Activated CD4-positive, alpha-beta T cell treated with anti-CD3 and anti-CD28 coated beads, Interleukin-2, amount 10 ng/mL, durations not matched to agents 24 days and 14 days (primary cell): ENCODE data around the gene SAPCD2. TPM values are rescaled to one million over a fixed set of nuclear protein-coding genes. Genes with fewer than 3 reads are reported as not detected.

ENCODE experiments used
- DNase-seq: peaks from one replicate; pipeline ENCODE4 v3.0.0; 2022
- H3K27ac Mint-ChIP-seq: one replicate; pipeline ENCODE4 v1.8.0; 2022; ENCODE audit warnings: mild to moderate bottlenecking, mixed read lengths
- H3K27me3 Mint-ChIP-seq: one replicate; pipeline ENCODE4 v1.8.0; 2022; ENCODE audit warnings: mixed read lengths
- H3K36me3 Mint-ChIP-seq: one replicate; pipeline ENCODE4 v1.8.0; 2022; ENCODE audit warnings: low read depth, mild to moderate bottlenecking, mixed read lengths
- H3K4me1 Mint-ChIP-seq: one replicate; pipeline ENCODE4 v1.8.0; 2021; ENCODE audit warnings: mixed read lengths
- H3K4me3 Mint-ChIP-seq: one replicate; pipeline ENCODE4 v1.8.0; 2022; ENCODE audit warnings: mild to moderate bottlenecking, moderate library complexity, mixed read lengths
- H3K9me3 Mint-ChIP-seq: one replicate; pipeline ENCODE4 v1.8.0; 2021; ENCODE audit warnings: mixed read lengths
- intact Hi-C: fragments of 100-400 bp; cut with micrococcal nuclease; formaldehyde crosslinking; loops from one replicate; pipeline ENCODE4 v1.15.1; 2023
- total RNA-seq: library from RNA; stranded (reverse); gene quantifications from 2 replicates; pipeline ENCODE4 v1.2.3, GENCODE V29; 2022

Gene SAPCD2
- total RNA-seq, 1 donor from 2014 or later, result 22.8 TPM

- intact Hi-C loops, result no loop called here
- Mint-ChIP-seq H3K36me3 (peaks cover 33% of the 10 kb centered on the region), H3K4me1 (peaks cover 17% of the 10 kb centered on the region), H3K9me3 (no peaks in the 10 kb centered on the region), H3K27ac (peak overlapping the region; percentile 91), H3K27me3 (no peaks in the 10 kb centered on the region), H3K4me3 (peak overlapping the region; percentile 78)
- DNase-seq, result no peak
Measured at GRCh38 chr9:137096785-137097546, 26.6 kb upstream of the SAPCD2 start.

DNA sequence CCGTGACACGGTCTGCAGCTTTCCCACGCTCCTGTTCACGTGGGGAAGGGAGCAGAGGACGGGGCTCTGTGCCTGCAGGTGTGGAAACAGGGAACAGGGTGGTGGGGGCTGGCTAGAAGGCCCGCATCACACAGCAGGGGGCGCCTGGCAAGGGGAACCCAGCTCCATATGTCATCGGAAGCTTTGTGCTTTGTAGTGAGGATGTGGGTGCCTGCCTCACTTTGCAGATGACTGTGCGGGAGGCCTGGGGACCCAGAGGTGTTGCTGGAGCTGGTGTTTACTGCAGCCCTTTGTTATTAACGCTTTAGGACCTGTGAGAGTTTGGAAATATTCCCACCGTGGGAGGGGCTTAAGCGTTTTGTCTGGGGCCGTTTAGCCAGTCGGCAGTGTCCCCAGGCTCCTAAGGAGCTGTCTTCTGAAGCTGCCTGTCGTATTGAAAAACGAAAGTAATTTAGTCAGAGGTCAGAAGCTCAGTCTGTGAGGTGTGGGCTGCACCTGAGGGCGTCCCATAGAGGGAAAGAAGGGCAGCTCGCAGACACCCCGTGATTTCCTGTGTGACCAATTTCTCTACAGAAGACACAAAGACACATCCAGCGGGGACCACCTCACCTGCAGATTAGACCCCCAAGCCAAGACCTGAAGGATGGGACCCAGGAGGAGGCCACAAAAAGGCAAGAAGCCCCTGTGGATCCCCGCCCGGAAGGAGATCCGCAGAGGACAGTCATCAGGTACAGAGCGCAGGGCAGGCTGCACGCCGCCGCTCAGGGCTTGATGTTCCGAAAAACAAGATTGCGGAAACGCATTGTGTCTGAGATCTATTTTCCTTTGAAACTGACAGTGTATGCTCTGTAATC, 25.5 kb upstream of the SAPCD2 start:
- intact Hi-C loops, result loop anchor here (1.0 kb wide), 2 partner anchors 9 to 18 kb away; partner anchors contain the start of gene DPP7
- Mint-ChIP-seq H3K4me3 (peak overlapping the region; percentile 78), H3K9me3 (no peaks in the 10 kb centered on the region), H3K27ac (peak overlapping the region; percentile 91), H3K4me1 (peaks cover 17% of the 10 kb centered on the region), H3K36me3 (peaks cover 37% of the 10 kb centered on the region), H3K27me3 (no peaks in the 10 kb centered on the region)
- DNase-seq, result peak; percentile 96

- peaks cover 31% of the 10 kb centered on the region for H3K4me1 Mint-ChIP-seq
- intact Hi-C loops, result no loop called here
- DNase-seq, result no peak
- H3K36me3 Mint-ChIP-seq, result peaks cover 26% of the 10 kb centered on the region
- H3K27me3 Mint-ChIP-seq, result peaks cover 3% of the 10 kb centered on the region
- H3K9me3 Mint-ChIP-seq, result no peaks in the 10 kb centered on the region
- H3K27ac Mint-ChIP-seq, result no peak overlapping the region
- H3K4me3 Mint-ChIP-seq, result no peak overlapping the region
Measured at GRCh38 chr9:137089232-137089947, 19.0 kb upstream of the SAPCD2 start.

DNA sequence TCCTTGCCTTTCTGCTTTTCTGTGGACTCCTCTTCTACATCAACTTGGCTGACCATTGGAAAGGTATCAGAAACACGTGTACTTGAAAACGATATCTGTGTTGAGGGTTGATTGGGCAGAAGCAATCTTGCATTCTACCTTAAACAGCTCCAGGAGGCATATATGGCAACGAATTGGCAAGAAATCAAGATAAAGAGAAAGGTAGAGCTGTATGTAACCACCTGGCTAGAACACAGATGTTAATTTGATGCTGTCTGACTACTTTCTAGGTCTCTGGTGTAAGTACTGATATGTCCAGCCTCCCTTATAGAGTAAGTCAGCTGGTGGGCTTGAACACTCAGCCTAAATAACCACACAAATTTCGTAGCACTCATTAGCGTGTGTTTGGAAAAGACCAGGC, 17.8 kb upstream of the SAPCD2 start:
- peak overlapping the region; percentile 91 for H3K27ac Mint-ChIP-seq
- no peak for DNase-seq
- H3K4me3 Mint-ChIP-seq, result peak overlapping the region; percentile 90
- H3K4me1 Mint-ChIP-seq, result peaks cover 35% of the 10 kb centered on the region
- no peaks in the 10 kb centered on the region for H3K9me3 Mint-ChIP-seq
- peaks cover 25% of the 10 kb centered on the region for H3K36me3 Mint-ChIP-seq
- peaks cover 3% of the 10 kb centered on the region for H3K27me3 Mint-ChIP-seq
- intact Hi-C loops, result no loop called here

DNA sequence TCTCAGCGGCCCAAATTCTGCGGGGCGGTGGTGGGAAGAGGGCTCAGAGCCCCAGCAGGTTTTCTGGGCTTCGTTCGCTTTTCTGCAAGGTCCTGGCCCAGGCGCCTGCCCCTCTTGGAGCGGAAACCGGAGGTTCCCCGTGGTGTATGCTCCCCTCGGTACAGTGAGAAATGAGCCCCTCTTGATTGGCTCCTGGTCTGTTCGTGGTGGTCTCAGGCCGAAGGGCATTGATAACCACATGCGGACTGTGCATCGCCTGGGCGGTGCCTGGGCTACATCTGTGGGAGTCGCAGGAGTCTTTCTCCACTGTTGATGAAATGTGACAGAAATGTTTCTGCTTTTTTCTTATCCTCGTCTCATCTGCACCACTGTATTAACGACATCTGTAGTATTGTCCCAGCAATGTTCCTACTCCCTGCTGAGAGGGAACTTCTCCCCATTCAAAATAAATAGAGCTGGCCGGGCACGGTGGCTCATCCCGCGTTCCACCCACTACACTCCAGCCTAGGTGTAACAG, 17.1 kb upstream of the SAPCD2 start:
- DNase-seq, result no peak
- Mint-ChIP-seq H3K36me3 (peaks cover 20% of the 10 kb centered on the region), H3K4me1 (peaks cover 35% of the 10 kb centered on the region), H3K9me3 (no peaks in the 10 kb centered on the region), H3K27me3 (peaks cover 3% of the 10 kb centered on the region), H3K27ac (peak overlapping the region; percentile 91), H3K4me3 (peak overlapping the region; percentile 90)
- intact Hi-C loops, result loop anchor here (1.0 to 2.0 kb wide), 3 partner anchors 8 to 27 kb away; partner anchors contain the start of genes DPP7 and SAPCD2

DNA sequence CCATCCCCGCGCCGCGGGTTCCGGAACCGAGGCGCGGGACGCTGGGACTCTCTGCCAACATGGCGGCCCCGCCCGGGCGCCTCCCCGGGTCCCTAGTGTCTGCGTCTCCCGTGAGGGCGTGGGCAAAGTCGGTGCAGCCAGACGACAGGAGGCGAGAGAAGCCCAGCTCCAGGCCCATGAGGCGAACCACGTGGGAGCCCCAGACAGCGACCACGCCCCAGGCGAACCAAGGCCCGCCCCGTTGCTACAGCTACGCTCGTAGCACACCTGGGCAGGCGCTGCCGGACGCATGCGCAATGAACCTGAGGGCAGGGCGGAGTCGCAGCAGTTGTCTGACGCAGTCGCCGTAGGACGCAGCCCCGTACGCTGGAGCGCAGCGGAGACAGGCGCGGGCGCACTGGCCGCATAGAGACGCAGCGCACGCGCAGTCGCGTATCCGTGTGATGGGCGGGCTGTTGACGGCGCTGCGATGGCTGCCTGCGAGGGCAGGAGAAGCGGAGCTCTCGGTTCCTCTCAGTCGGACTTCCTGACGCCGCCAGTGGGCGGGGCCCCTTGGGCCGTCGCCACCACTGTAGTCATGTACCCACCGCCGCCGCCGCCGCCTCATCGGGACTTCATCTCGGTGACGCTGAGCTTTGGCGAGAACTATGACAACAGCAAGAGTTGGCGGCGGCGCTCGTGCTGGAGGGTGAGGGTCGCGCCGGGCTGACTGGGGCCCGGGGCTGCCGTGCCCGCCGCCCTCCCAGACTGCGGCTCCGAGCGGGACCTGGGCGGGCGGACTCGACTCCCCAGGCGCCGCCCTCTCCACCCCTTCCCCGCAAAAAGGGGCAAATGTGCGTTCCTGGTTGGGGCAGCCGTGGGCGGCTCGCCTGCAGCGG, 16.4 kb upstream of the SAPCD2 start, which contains the start of gene MAN1B1:
MAN1B1 (plus strand) TSS at position 455 of the 878 bp plus-strand sequence; CDS start at position 470, 15 bp downstream.
- H3K27me3 Mint-ChIP-seq, result peaks cover 3% of the 10 kb centered on the region
- H3K4me1 Mint-ChIP-seq, result peaks cover 35% of the 10 kb centered on the region
- peaks cover 22% of the 10 kb centered on the region for H3K36me3 Mint-ChIP-seq
- peak within 1 kb of the TSS; percentile 94 for H3K4me3 Mint-ChIP-seq
- no peaks in the 10 kb centered on the region for H3K9me3 Mint-ChIP-seq
- intact Hi-C loops, result loop anchor here (1.0 to 2.0 kb wide), 5 partner anchors 9 to 137 kb away; partner anchors contain the start of genes DPP7, SAPCD2 and UAP1L1
- peak; percentile 100 for DNase-seq
- H3K27ac Mint-ChIP-seq, result peak within 1 kb of the TSS; percentile 98

- H3K36me3 Mint-ChIP-seq, result peaks cover 21% of the 10 kb centered on the region
- H3K4me1 Mint-ChIP-seq, result peaks cover 35% of the 10 kb centered on the region
- intact Hi-C loops, result loop anchor here (1.0 to 2.0 kb wide), 4 partner anchors 9 to 137 kb away; partner anchors contain the start of genes DPP7, SAPCD2 and UAP1L1
- DNase-seq, result peak; percentile 84
- H3K9me3 Mint-ChIP-seq, result no peaks in the 10 kb centered on the region
- peaks cover 3% of the 10 kb centered on the region for H3K27me3 Mint-ChIP-seq
- H3K4me3 Mint-ChIP-seq, result peak overlapping the region; percentile 94
- H3K27ac Mint-ChIP-seq, result peak overlapping the region; percentile 98
Measured at GRCh38 chr9:137085920-137086530, 15.7 kb upstream of the SAPCD2 start.

GRCh38 chr9:137084526-137084925, 14.2 kb upstream of the SAPCD2 start:
- intact Hi-C loops, result no loop called here
- no peak overlapping the region for H3K4me3 Mint-ChIP-seq
- peaks cover 3% of the 10 kb centered on the region for H3K27me3 Mint-ChIP-seq
- peaks cover 19% of the 10 kb centered on the region for H3K36me3 Mint-ChIP-seq
- no peaks in the 10 kb centered on the region for H3K9me3 Mint-ChIP-seq
- H3K4me1 Mint-ChIP-seq, result peaks cover 38% of the 10 kb centered on the region
- H3K27ac Mint-ChIP-seq, result no peak overlapping the region
- DNase-seq, result no peak

- Mint-ChIP-seq H3K27ac (peak overlapping the region; percentile 44), H3K4me3 (no peak overlapping the region), H3K4me1 (peaks cover 32% of the 10 kb centered on the region), H3K36me3 (peaks cover 14% of the 10 kb centered on the region), H3K27me3 (peaks cover 3% of the 10 kb centered on the region), H3K9me3 (no peaks in the 10 kb centered on the region)
- DNase-seq, result no peak
- intact Hi-C loops, result no loop called here
Measured at GRCh38 chr9:137083394-137084004, 13.1 kb upstream of the SAPCD2 start.

DNA sequence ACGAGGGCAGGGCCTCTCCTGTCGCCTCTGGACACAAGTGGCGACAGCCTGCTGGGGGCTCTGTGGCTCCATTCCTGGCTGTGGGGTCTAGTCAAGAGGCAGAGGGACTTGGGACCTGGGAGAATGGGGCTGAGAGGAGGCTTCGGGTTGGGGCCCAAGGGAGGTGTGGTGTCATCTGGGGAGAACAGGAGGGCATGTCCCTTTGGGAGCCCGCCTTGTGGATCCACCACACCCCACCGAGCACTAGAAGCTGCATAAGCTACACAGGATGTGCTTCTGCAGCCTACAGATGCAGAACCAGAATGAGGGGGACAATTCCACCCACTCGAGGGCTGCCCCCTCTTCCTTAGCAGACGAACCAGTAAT, 12.6 kb upstream of the SAPCD2 start:
- no peak for DNase-seq
- Mint-ChIP-seq H3K9me3 (no peaks in the 10 kb centered on the region), H3K36me3 (peaks cover 13% of the 10 kb centered on the region), H3K4me3 (no peak overlapping the region), H3K27ac (no peak overlapping the region), H3K27me3 (peaks cover 3% of the 10 kb centered on the region), H3K4me1 (peaks cover 27% of the 10 kb centered on the region)
- intact Hi-C loops, result no loop called here

GRCh38 chr9:137082222-137082924, 12.0 kb upstream of the SAPCD2 start:
- Mint-ChIP-seq H3K4me1 (peaks cover 22% of the 10 kb centered on the region), H3K4me3 (no peak overlapping the region), H3K36me3 (peaks cover 13% of the 10 kb centered on the region), H3K27ac (no peak overlapping the region), H3K9me3 (no peaks in the 10 kb centered on the region), H3K27me3 (peaks cover 3% of the 10 kb centered on the region)
- intact Hi-C loops, result no loop called here
- DNase-seq, result no peak
